HG03460 (cell line): ENCODE measurements around the gene TMEM132C.

Source experiments
- ATAC-seq: cut with Tn5 transposase; IDR thresholded peaks from one replicate; pipeline ENCODE4 v1.9.1; 2021; ENCODE audit not compliant: unreplicated experiment

The TMEM132C gene

GRCh38 chr12:128755566-128755965 is 488.6 kb downstream of the TMEM132C start:
- no peak for ATAC-seq
